ENCODE measurements around the gene NRXN3.

Gene NRXN3

GRCh38 chr14:79136071-79137044, 966.2 kb downstream of the NRXN3 start:
- no peak for DNase-seq (ENCODE audit: low read depth in 2 of 2)

GRCh38 chr14:79137045-79137430, 966.9 kb downstream of the NRXN3 start:
- DNase-seq (ENCODE audit: low read depth in 2 of 2): no peak

- DNase-seq (ENCODE audit: low read depth in 2 of 2): no peak
Observed at GRCh38 chr14:79137836-79138235, 967.7 kb downstream of the NRXN3 start.

DNA sequence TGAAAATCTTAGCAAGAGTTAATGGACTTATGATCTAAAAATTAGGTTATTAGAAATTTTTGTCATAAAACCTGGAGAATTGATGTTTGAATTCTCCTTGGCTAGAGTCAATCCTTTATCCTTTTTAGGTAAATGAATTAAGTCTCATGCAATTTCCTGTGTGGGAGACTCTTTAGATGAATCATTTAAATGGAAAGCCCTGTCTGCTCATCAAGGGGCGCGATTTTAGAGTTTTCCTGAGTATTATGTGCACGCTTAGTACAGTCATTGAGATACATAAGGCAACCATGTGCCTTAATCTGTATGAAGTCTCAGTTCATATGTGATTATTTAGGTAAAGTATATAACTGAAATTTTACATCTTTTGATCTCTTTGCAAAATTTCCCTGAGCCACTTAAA, 974.7 kb downstream of the NRXN3 start:
- no peak for DNase-seq (ENCODE audit: low read depth in 2 of 2)

GRCh38 chr14:79150226-79150625, 980.1 kb downstream of the NRXN3 start:
- DNase-seq (ENCODE audit: low read depth in 2 of 2): no peak

- no peak for DNase-seq (ENCODE audit: low read depth in 2 of 2)
Observed at GRCh38 chr14:79157369-79157768, 987.2 kb downstream of the NRXN3 start.

DNA sequence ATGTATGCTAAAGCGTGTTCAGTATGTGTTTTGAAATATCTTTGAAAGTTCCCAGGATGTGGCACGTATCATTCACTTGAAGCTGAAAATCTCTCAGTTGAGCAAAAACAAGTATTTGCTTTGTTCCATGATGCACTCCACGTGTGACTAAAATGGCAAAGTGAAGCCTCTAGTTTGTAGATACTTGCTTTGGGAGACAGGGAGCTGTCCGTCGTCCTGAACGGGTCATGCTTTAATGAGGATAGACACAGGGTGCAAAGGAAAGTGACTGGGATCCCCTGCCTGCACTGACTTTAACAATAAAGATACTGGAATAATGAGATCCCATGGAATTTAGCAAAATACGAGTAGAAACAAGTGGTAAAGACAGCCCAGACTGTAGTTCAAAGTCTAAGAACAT, 991.4 kb downstream of the NRXN3 start:
- no peak for DNase-seq (ENCODE audit: low read depth in 2 of 2)

DNA sequence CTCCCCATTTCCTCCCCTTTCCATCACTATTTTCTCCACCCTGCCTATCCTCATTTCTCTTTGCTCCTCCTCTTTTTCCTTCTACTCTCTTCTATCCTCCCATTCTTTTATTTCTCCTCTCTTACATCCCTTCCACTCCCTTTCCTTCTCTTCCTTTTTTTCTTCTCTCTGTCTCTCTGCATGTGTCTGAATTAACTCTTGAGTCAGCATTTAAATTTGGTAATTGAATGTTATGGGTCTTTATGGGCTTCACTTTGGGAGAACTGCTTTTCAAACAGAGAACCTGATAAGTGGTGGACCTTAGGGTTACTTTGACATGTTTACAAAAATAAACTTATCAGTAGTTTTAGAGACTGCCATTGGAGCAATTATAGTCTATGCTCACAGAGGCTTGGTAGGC, 992.7 kb downstream of the NRXN3 start:
- no peak for DNase-seq (ENCODE audit: low read depth in 2 of 2)

DNA sequence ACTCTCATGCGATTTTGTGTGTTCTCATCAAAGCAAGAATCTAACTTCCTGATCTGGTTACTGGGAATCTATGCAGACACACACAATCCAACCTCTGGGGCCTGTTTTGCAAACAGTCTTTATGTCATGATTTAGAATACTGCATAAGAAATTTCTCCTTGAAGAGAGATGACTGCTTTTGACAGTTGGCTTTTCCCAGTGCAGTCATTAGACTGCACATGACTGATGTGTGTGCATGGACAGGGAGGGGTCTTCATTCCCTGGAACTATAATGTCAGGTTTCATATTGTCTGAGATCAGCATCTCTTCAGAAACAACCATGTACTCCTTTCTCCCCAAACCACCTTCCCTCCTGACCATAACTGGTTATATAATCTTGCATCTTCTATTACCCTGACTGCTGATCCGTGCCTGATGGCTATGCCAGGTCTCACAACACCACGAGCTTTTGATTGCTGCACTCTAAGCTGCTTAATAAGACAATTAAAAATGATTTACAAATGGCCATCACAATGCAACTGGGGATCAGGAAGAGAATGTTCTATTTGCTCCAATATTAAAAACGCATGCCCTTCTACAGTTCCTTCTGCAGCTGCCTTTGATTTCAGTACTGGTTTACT, 995.4 kb downstream of the NRXN3 start:
- no peak for DNase-seq (ENCODE audit: low read depth in 2 of 2)

- DNase-seq (ENCODE audit: low read depth in 2 of 2): no peak
Observed at GRCh38 chr14:79166171-79166570, 996.0 kb downstream of the NRXN3 start.

DNA sequence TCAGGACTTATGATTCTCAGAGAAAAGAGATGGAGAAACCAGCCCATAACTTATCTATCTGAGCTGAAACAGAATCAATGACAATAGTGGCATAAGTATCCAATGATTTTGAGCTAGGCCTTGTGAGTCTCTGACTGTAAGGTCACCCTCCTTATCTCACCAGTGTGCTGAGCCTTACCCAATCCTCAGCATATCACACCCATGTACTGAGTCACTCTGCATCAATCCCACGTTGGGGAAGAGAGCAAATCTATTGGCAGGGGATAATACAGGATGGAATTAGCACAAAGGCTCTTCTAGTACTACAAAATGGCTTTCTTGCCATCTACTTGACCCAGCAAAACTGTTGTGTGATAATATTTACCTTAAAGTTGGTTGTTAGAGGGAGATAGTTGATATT, 997.8 kb downstream of the NRXN3 start:
- DNase-seq (ENCODE audit: low read depth in 2 of 2): no peak

DNA sequence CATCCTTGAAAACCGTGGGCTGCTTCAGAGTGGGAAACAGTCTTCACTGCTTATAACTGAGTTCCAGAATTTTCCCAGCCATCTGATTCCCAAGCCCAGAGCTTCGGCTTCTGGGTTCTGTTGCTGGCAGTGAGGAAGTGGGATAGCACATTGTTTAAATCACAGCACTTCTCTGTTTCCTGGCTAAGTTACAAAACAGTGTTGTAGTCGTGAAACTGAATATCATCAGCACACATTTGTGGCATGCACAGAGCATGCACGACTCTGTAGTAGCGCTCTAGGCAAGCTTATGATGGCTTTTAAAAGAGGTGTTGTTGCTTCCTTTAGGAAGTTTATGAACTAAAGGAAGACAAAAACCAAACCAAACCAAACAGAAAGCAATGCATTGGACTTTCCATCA, 1005.5 kb downstream of the NRXN3 start:
- DNase-seq (ENCODE audit: low read depth in 2 of 2): no peak

DNA sequence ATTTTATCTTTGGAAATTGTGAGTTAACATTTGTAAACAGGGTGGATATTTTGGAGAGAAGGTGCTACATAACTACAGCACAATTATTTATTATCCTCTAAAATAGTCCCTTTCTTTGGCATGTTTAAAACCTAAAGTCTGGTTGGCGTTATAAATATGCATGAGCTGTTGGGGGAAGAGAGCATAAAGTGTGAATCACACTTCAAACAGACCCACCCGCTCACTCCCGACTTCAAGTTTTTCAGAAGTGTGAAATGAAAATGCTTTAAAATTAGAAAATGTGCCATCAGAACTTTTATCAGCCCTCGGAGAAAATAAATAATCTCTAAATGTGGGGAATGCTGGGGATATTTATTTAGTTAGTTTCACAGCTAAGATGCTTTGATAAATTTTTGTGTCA, 1006.9 kb downstream of the NRXN3 start:
- DNase-seq (ENCODE audit: low read depth in 2 of 2): no peak

DNA sequence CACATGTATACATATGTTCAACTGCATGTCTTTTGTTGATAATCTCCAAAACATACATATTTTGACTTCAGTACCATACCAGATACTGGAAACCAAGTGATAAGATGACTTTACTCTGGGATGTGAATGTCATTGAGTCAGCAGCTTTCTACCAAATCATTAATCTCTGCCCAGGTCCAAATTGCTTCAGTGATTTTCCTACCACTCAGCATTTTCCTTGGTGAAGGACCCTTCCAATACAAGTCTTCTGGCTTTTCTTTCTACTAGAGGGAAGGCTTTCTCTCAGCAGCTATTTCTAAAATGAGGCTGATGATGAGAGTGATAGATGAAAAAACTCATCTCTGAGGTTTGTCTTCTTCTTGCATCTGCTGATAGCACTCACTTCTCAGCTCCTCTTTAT, 1008.5 kb downstream of the NRXN3 start:
- DNase-seq (ENCODE audit: low read depth in 2 of 2): no peak

- no peak for DNase-seq (ENCODE audit: low read depth in 2 of 2)
Observed at GRCh38 chr14:79179985-79180384, 1009.8 kb downstream of the NRXN3 start.

- DNase-seq (ENCODE audit: low read depth in 2 of 2): no peak
Observed at GRCh38 chr14:79180656-79181055, 1010.5 kb downstream of the NRXN3 start.

- no peak for DNase-seq (ENCODE audit: low read depth in 2 of 2)
Observed at GRCh38 chr14:79186523-79186922, 1016.4 kb downstream of the NRXN3 start.

DNA sequence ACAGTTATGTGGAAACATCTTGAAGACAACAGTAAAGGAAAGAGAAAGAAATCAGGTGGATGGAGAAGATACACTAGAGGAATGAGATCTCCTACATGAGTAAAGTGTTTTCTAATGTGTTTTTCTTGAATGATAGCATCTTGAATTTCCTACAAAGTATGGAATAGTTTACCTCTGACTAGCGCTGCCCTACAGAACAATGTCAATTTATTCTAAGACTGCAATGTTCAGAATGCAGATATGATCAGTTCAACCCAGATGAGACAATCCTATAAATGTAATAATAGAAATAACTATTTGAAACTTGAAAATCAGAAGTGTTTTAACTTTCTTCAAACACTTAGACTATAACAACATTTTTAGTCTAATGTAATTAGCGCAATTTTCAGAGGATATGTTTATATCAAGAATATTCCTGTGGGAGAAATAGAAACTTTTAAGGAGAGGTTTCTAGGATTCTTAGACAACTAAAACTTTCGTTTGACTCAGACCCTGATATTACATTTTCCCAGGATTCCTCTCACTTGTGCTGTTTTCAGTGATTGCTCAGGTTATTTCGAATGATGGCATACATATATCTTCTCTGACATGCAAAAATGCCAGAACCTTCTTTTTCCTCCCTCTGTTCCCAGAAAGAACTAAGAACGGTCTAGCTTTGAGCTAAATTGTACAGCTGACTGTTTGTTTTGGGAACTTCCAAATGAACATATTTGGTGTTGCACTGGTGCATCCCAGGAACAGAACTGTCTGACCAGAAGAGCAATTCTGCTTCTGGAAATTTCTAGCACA, 1023.7 kb downstream of the NRXN3 start:
- DNase-seq (ENCODE audit: low read depth in 2 of 2): no peak

- DNase-seq (ENCODE audit: low read depth in 2 of 2): no peak
Observed at GRCh38 chr14:79196216-79196615, 1026.0 kb downstream of the NRXN3 start.

GRCh38 chr14:79197516-79197915, 1027.3 kb downstream of the NRXN3 start:
- no peak for DNase-seq (ENCODE audit: low read depth in 2 of 2)

DNA sequence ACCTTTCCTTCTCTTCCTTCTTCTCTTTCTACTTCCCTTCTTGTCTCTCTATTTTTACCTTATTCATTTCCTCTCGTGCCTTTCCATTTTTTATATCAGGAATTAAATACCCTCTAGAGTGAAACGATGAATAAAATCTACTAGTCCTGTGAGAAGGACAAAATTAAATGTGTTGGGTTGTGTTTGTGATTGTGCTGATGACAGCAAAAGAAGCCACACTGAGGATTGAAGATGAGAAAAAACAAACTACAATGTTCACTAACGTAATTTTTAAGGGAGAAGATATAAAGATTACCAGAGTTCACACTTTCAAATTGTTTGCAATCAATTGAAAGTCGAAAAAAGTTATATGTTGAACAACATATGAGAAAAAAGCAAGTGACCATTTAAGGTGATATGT, 1029.0 kb downstream of the NRXN3 start:
- no peak for DNase-seq (ENCODE audit: low read depth in 2 of 2)

DNA sequence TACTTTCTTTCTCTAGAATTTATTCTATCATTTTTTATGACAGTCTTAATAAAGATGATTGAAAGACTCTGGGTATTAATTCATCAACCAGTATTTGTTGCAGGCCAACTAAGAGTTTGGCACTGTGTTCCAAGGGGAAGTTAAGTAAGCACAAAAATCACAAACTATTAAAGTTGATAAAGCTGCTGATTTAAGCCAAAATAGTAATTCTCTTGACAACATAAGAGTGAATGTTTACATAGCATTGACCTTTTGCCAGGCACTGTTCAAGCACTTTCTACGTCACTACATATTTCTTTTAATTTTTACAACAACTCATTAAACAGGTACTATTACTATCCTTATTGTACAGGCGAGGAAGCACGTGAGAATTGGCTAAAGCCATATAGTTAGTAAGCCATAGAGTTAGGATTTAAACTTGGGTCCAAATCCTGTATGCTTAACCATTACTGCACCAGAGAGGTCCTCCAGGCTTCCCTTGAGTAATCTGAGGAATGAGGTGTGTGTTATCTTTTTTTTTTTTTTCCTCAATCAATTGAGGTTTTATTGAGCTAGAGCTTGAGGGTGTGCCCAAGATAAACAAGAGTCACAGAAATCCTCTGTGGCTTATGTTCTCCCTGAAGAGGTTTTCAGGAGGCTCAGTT, 1031.5 kb downstream of the NRXN3 start:
- no peak for DNase-seq (ENCODE audit: low read depth in 2 of 2)
